GM18520 (cell line): ENCODE data around the gene GTF2I.
"Not testable (repeated sequence)": the region's sequence is repeated elsewhere in the genome, so short reads cannot be mapped to it uniquely, and the experiment has no call there.

ENCODE experiments used
- ATAC-seq: cut with Tn5 transposase; IDR thresholded peaks from one replicate; pipeline ENCODE4 v1.9.1; 2021; ENCODE audit not compliant: unreplicated experiment

The GTF2I gene

GRCh38 chr7:74773760-74774750 is 116.5 kb downstream of the GTF2I start, which contains the start of gene NCF1:
Gene NCF1, plus strand, starts transcription at chr7:74774011. Its CDS starts 21 bp downstream, at chr7:74774032.
- peak; percentile 65 for ATAC-seq

DNA sequence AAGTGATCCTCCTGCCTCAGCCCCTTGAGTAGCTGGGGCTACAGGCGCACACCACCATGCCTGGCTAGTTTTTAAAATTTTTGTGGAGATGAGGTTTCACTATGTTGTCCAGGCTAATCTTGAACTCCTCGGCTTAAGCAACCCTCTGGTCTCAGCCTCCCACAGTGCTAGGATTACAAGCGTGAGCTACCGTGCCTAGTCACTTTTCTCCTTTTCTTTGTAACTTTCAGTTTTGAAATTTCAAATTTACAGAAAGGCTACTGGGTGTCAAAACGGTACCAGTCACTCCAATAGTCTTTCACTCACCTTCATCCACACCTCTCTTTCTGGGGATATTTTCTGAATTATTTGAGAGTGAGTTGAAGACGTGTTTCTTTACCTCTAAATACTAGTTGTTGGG is 117.6 kb downstream of the GTF2I start:
- not testable (repeated sequence) for ATAC-seq

- not testable (repeated sequence) for ATAC-seq
Observed at GRCh38 chr7:74779053-74779452, 121.5 kb downstream of the GTF2I start.

DNA sequence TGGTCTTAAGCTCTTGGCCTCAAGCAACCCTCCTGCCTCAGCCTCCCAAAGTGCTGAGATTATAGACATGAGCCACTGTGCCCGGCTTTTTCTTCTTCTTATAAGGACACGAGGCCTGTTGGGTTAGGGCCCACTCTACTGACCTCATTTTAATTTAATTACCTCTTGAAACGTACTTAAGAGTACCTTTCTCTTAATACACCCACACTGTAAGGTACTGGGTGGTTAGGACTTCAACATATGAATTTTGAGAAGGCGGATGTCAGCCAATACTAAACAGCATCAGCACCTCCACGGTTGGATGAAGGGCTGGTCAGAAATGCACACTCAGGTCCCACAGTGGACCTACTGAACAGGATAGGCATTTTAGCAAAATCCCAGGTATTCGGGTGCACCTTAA is 124.2 kb downstream of the GTF2I start:
- not testable (repeated sequence) for ATAC-seq

DNA sequence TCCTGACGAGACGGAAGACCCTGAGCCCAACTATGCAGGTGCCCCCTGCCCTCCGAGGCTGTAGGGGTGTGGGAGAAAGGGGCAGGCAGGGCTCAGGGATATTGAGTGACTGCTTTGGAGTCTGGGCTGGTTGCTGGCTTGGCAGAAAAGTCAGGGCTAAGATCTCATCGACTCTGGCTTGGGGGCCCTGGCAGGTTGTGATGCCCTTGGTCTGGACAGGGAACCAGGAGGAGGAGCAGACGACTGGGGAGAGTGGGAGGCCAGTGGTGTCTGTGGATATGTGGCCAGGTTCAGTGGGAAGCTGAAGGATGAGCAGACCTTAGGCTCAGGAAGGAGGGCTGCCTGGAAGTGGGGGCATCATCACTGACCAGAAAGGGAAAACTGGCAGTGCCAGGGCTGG is 126.1 kb downstream of the GTF2I start:
- not testable (repeated sequence) for ATAC-seq

DNA sequence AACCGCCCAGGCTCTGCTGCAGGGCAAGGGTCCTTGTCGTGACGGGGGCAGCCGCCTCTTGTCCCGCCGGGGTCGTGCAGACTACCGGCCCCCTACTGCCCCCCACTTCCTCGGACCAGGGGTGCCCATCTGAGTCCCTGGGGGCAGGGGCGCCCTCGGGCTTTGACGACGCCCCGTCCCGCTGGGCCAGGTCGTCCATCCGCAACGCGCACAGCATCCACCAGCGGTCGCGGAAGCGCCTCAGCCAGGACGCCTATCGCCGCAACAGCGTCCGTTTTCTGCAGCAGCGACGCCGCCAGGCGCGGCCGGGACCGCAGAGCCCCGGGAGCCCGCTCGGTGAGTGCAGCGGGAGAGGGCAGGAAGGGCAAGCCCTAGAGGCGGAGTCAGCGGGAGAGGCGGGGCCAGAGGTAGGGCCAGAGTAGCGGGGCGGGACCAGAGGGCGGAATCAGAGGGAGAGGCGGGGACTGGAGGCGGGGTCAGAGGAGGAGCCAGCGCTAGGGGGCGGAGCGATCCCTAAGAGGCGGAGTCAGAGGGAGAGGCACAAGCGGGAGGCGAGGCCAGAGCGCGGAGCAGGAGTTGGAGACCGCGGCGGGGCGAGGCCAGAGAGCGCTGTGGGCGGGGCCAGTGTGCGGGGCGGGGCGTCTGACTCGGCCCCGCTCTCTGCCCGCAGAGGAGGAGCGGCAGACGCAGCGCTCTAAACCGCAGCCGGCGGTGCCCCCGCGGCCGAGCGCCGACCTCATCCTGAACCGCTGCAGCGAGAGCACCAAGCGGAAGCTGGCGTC is 131.0 kb downstream of the GTF2I start:
- peak; percentile 77 for ATAC-seq

GRCh38 chr7:74789200-74789736 is 131.8 kb downstream of the GTF2I start:
- ATAC-seq, result not testable (repeated sequence)

DNA sequence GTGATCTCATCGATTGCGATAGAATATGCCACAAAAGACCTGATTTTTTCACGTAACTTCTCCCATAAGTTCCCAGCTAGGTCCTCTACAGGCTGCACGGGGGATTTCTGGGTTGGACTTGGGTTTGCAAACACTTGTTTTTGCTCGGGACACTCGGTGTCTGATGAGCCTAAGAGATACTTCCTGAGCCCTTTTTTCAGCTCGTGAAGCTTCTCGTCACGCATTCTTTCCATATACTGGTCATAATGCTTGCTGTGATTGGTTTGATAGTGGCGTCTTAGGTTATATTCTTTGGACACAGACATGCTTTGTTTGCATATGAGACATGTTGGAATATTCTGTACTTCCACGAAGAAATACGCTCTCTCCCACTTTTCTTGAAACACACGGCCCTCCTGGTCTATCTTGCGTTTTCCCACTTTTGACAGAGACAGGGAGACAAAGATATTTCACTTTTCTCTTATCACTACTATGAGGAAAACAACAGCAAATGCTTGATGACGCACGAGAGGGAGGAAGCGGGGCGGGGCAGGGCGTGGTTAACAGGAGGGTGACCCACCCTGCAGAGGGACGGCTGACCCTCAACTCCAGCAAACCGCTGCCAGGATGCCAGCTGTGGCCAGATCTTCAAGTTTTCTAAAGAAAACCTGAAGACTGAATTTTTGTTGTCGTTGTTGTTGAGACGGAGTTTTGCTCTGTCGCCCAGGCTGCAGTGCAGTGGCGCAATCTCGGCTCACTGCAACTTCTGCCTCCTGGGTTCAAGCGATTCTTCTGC is 140.5 kb downstream of the GTF2I start:
- ATAC-seq, result not testable (repeated sequence)

DNA sequence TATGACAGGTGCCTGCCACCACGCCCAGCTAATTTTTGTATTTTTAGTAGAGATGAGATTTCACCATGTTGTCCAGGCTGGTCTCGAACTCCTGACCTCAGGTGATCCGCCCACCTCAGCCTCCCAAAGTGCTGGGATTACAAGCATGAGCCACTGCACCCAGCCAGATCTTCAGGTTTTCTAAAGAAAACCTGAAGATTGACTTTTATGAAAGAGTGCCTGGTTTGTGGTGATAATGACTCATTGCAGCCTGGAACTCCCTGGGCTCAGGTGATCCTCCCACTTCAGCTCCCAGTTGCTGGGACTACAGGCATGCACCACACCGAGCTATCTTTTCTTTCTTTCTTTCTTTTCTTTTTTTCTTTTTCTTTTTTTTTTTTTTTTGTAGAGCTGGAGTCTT is 141.1 kb downstream of the GTF2I start:
- not testable (repeated sequence) for ATAC-seq
